IMR-90 (cell line): ENCODE measurements around the gene COL5A3. TPM values are rescaled to one million over a fixed set of nuclear protein-coding genes. Genes with fewer than 3 reads are reported as not detected.

Source experiments
- ATAC-seq: fragments of 200-7000 bp; cut with Tn5 transposase; 2 replicates; pipeline ENCODE4 v1.9.1; 2020; ENCODE audit warnings: low read depth, mild to moderate bottlenecking, moderate library complexity
- BruUV-seq: library from RNA; stranded (reverse); fragments of 400-500 nt; replicated peaks from 2 replicates; lab custom pipeline; 2021; lab: Mats Ljungman, UMichigan
- CTCF ChIA-PET: fragments of 300-600 bp; formaldehyde crosslinking; extraction: SDS; loops from one replicate; lab custom pipeline; 2021; ENCODE audit warnings: antibody characterized with exemption; lab: Yijun Ruan, JAX
- POLR2A ChIA-PET: fragments of 300-600 bp; sonication (Branson Sonifier 250); formaldehyde crosslinking; loops from one replicate; lab custom pipeline; 2022; ENCODE audit warnings: antibody characterized with exemption; ENCODE audit not compliant: unreplicated experiment; lab: Charles Lee
- DNase-seq: peaks from one replicate; pipeline ENCODE4 v3.0.0; 2013
- H2AFZ ChIP-seq: replicated peaks from 2 replicates; pipeline ENCODE3; 2013; ENCODE audit warnings: low read length, mild to moderate bottlenecking; ENCODE audit not compliant: poor library complexity
- H2AK5ac ChIP-seq: 2 replicates; pipeline ENCODE4 v1.6.1; 2013; ENCODE audit warnings: low read depth, low read length, inconsistent platforms
- H2AK9ac ChIP-seq: replicated peaks from 2 replicates; pipeline ENCODE3; 2013; ENCODE audit warnings: mild to moderate bottlenecking, low read depth, low read length, moderate library complexity; ENCODE audit not compliant: poor library complexity
- H2BK120ac ChIP-seq: 2 replicates; pipeline ENCODE4 v1.6.1; 2013; ENCODE audit warnings: low read depth, low read length, inconsistent platforms
- H2BK15ac ChIP-seq: 3 replicates; pipeline ENCODE4 v1.6.1; 2013; ENCODE audit warnings: low read depth, low read length, inconsistent platforms
- H2BK20ac ChIP-seq: 2 replicates; pipeline ENCODE4 v1.6.1; 2013; ENCODE audit warnings: low read depth, mild to moderate bottlenecking, inconsistent platforms, low read length, moderate library complexity
- H2BK5ac ChIP-seq: 2 replicates; pipeline ENCODE4 v1.6.1; 2013; ENCODE audit warnings: mild to moderate bottlenecking, low read depth, low read length, inconsistent platforms; ENCODE audit not compliant: poor library complexity, severe bottlenecking
- H3K14ac ChIP-seq: replicated peaks from 2 replicates; pipeline ENCODE4 v1.6.1; 2013; ENCODE audit warnings: low read depth, low read length, inconsistent platforms
- H3K18ac ChIP-seq: 2 replicates; pipeline ENCODE4 v1.6.1; 2013; ENCODE audit warnings: low read depth, low read length, control low read depth
- H3K23ac ChIP-seq: 2 replicates; pipeline ENCODE4 v1.6.1; 2013; ENCODE audit warnings: low read depth, low read length, inconsistent platforms
- H3K27ac ChIP-seq: 2 replicates; pipeline ENCODE4 v1.5.1; 2013; ENCODE audit warnings: mild to moderate bottlenecking, control low read depth, low read length; ENCODE audit not compliant: insufficient read depth
- H3K27me3 ChIP-seq: 2 replicates; pipeline ENCODE4 v1.6.1; 2013; ENCODE audit warnings: low read length; ENCODE audit not compliant: control insufficient read depth, insufficient read depth
- H3K36me3 ChIP-seq: 2 replicates; pipeline ENCODE4 v1.6.1; 2013; ENCODE audit warnings: low read length, mixed read lengths; ENCODE audit not compliant: control insufficient read depth, insufficient read depth
- H3K4ac ChIP-seq: 2 replicates; pipeline ENCODE4 v1.6.1; 2013; ENCODE audit warnings: low read depth, low read length, inconsistent platforms
- H3K4me1 ChIP-seq: 2 replicates; pipeline ENCODE4 v1.6.1; 2013; ENCODE audit warnings: low read length, mixed read lengths; ENCODE audit not compliant: control insufficient read depth, insufficient read depth
- H3K4me2 ChIP-seq: 2 replicates; pipeline ENCODE4 v1.6.1; 2013; ENCODE audit warnings: low read depth, mild to moderate bottlenecking, control low read depth, low read length, moderate library complexity
- H3K4me3 ChIP-seq: 2 replicates; pipeline ENCODE4 v1.5.1; 2013; ENCODE audit warnings: low read depth, mild to moderate bottlenecking, control low read depth, low read length, moderate library complexity; ENCODE audit not compliant: insufficient read depth
- H3K56ac ChIP-seq: 2 replicates; pipeline ENCODE4 v1.6.1; 2013; ENCODE audit warnings: low read length, inconsistent platforms; ENCODE audit not compliant: insufficient read depth; ENCODE audit errors: extremely low read depth
- H3K79me1 ChIP-seq, 2 experiments: 2 replicates each; pipeline ENCODE4 v1.6.1; 2013; ENCODE audit warnings: low read length in 2 of 2, inconsistent platforms in 1 of 2, low read depth in 1 of 2
- H3K9ac ChIP-seq: 2 replicates; pipeline ENCODE4 v1.6.1; 2013; ENCODE audit warnings: low read depth, low read length, control low read depth
- H3K9me1 ChIP-seq: 2 replicates; pipeline ENCODE4 v1.6.1; 2013; ENCODE audit warnings: low read length, inconsistent platforms; ENCODE audit not compliant: insufficient read depth
- H3K9me3 ChIP-seq: 2 replicates; pipeline ENCODE4 v1.6.1; 2013; ENCODE audit warnings: low read length; ENCODE audit not compliant: control insufficient read depth, insufficient read depth
- H4K20me1 ChIP-seq: 2 replicates; pipeline ENCODE4 v1.6.1; 2013; ENCODE audit warnings: low read length, inconsistent platforms; ENCODE audit not compliant: insufficient read depth
- H4K5ac ChIP-seq: 2 replicates; pipeline ENCODE4 v1.6.1; 2013; ENCODE audit warnings: mild to moderate bottlenecking, low read depth, low read length, control low read depth
- H4K8ac ChIP-seq, 2 experiments: 2 replicates each; pipeline ENCODE4 v1.6.1; 2013; ENCODE audit warnings: low read depth in 2 of 2, low read length in 2 of 2, control low read depth in 1 of 2, inconsistent platforms in 1 of 2
- H4K91ac ChIP-seq: 2 replicates; pipeline ENCODE4 v1.6.1; 2013; ENCODE audit warnings: low read depth, low read length, inconsistent platforms; ENCODE audit not compliant: insufficient read depth
- BHLHE40 ChIP-seq: fragments of 150-350 bp; IDR thresholded peaks from 2 replicates; pipeline ENCODE4 v1.6.1; 2016; ENCODE audit warnings: mild to moderate bottlenecking, low read depth, low read length
- CEBPB ChIP-seq: IDR thresholded peaks from 2 replicates; pipeline ENCODE4 v1.6.1; 2012; ENCODE audit warnings: low read depth, low read length, improper control_type of control experiment
- CHD1 ChIP-seq: IDR thresholded peaks from 2 replicates; pipeline ENCODE4 v1.6.1; 2012; ENCODE audit warnings: low read depth, low read length, improper control_type of control experiment
- FOS ChIP-seq: fragments of 150-350 bp; IDR thresholded peaks from 2 replicates; pipeline ENCODE4 v1.6.1; 2016; ENCODE audit warnings: low read depth, low read length
- MAFK ChIP-seq: IDR thresholded peaks from 2 replicates; pipeline ENCODE4 v1.6.1; 2012; ENCODE audit warnings: low read depth, low read length, improper control_type of control experiment
- MAZ ChIP-seq: IDR thresholded peaks from 2 replicates; pipeline ENCODE4 v1.6.1; 2012; ENCODE audit warnings: low read depth, mild to moderate bottlenecking, low read length, improper control_type of control experiment, moderate library complexity, borderline replicate concordance
- MXI1 ChIP-seq: IDR thresholded peaks from 2 replicates; pipeline ENCODE4 v1.6.1; 2012; ENCODE audit warnings: low read depth, mild to moderate bottlenecking, low read length, moderate library complexity, borderline replicate concordance
- NFE2L2 ChIP-seq: fragments of 150-350 bp; IDR thresholded peaks from 2 replicates; pipeline ENCODE4 v1.6.1; 2016; ENCODE audit warnings: low read depth, mild to moderate bottlenecking, low read length
- POLR2A ChIP-seq: IDR thresholded peaks from 2 replicates; pipeline ENCODE4 v1.6.1; 2012; ENCODE audit warnings: mild to moderate bottlenecking, low read depth, low read length
- RAD21 ChIP-seq: IDR thresholded peaks from 2 replicates; pipeline ENCODE4 v1.6.1; 2012; ENCODE audit warnings: low read length, improper control_type of control experiment
- RCOR1 ChIP-seq: IDR thresholded peaks from 2 replicates; pipeline ENCODE4 v1.6.1; 2012; ENCODE audit warnings: mild to moderate bottlenecking, low read length, improper control_type of control experiment; ENCODE audit not compliant: insufficient replicate concordance
- RFX5 ChIP-seq: IDR thresholded peaks from 2 replicates; pipeline ENCODE4 v1.8.0; 2012; ENCODE audit warnings: low read depth, mild to moderate bottlenecking, low read length, moderate library complexity
- SMC3 ChIP-seq: fragments of 150-350 bp; IDR thresholded peaks from 2 replicates; pipeline ENCODE4 v1.6.1; 2016; ENCODE audit warnings: low read depth, mild to moderate bottlenecking, antibody characterized with exemption, low read length, moderate library complexity
- WGBS, 2 experiments: methylation state at CpG; one replicate each; pipeline versions ENCODE4 v1.1.5 to v1.1.7; 2013; ENCODE audit warnings: missing lambda C conversion rate in 2 of 2; ENCODE audit not compliant: insufficient read length in 1 of 2; ENCODE audit errors: extremely low coverage in 2 of 2; 5-methylcytosine and 5-hydroxymethylcytosine counted together
- dilution Hi-C: fragments of 300-500 bp; cut with HindIII; formaldehyde crosslinking; loops from one replicate; pipeline ENCODE4 v1.14.3; 2018; ENCODE audit warnings: low sequenced_read_pairs; ENCODE audit not compliant: unreplicated experiment
- in situ Hi-C: fragments of 300-500 bp; cut with MboI; formaldehyde crosslinking; loops from 3 replicates; pipeline ENCODE4 v1.14.3; 2019; ENCODE audit warnings: low sequenced_read_pairs, inconsistent platforms, mixed read lengths
- intact Hi-C: fragments of 100-400 bp; cut with micrococcal nuclease; formaldehyde crosslinking; loops from 2 replicates; pipeline ENCODE4 v1.10.0; 2022
- polyA plus RNA-seq, 3 experiments: library from polyadenylated mRNA; depleted of rRNA; stranded (reverse); fragments of >200 nt; gene quantifications; 2 replicates each; pipeline ENCODE4 v1.2.3, GENCODE V29; 2012; ENCODE audit warnings: low replicate concordance in 1 of 3
- total RNA-seq: library from RNA; depleted of rRNA; stranded (reverse); fragments of >200 nt; gene quantifications from 2 replicates; pipeline ENCODE4 v1.2.3, GENCODE V29; 2012
- TF ChIP-seq, protein P1 (sequence below): fragments of 150-350 bp; IDR thresholded peaks from 2 replicates; pipeline ENCODE4 v1.6.1; 2016; ENCODE audit warnings: low read depth, mild to moderate bottlenecking, low read length, moderate library complexity, borderline replicate concordance
- TF ChIP-seq, protein P2 (sequence below): conservative IDR thresholded peaks from 2 replicates; pipeline ENCODE4 v1.5.1; 2012; ENCODE audit warnings: mild to moderate bottlenecking, low read depth, low read length, improper control_type of control experiment
- TF ChIP-seq, protein P3 (sequence below): fragments of 150-350 bp; IDR thresholded peaks from 2 replicates; pipeline ENCODE4 v1.6.1; 2017; ENCODE audit warnings: mild to moderate bottlenecking, antibody characterized with exemption, low read length, low read depth

COL5A3 gene
- total and polyA plus RNA-seq, 2 of the 4 experiments (the other 2 are of a cell fraction), result 0.54 to 1.5 TPM

DNA sequence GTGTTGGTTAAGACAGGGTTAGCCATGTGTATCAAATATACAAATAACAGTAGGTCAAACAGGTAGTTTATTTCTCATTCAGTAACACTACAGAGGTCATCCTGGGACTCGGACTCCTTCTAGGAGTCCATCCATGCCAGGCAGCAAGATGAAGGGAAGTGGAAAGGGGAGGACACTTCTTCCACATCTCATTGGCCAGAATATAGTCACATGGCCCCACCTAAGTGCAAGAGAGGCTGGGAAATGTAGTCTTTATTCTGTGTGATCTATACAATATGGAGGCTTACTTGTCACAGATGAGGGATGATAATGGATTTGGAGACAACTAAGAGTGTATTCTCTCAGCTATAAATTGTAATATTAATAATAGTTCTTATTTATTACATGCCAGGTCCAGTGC lies 34.1 kb upstream of the COL5A3 start:
- Histone ChIP-seq H2AFZ (no peak overlapping the region), H4K91ac (no peak overlapping the region), H4K20me1 (no peaks in the 10 kb centered on the region), H3K4me2 (no peak overlapping the region), H2BK120ac (no peak overlapping the region), H3K4me1 (no peaks in the 10 kb centered on the region), H4K5ac (no peak overlapping the region), H3K79me1 (no peaks in the 10 kb centered on the region), H3K27me3 (peaks cover 3% of the 10 kb centered on the region), H3K36me3 (no peaks in the 10 kb centered on the region), H3K14ac (no peak overlapping the region), H2AK5ac (no peak overlapping the region), H2AK9ac (no peak overlapping the region), H2BK15ac (no peak overlapping the region), H3K9ac (no peak overlapping the region), H3K56ac (no peak overlapping the region), H3K9me3 (peaks cover 53% of the 10 kb centered on the region), H3K18ac (no peak overlapping the region), H2BK5ac (no peak overlapping the region), H3K9me1 (no peaks in the 10 kb centered on the region), H3K4me3 (no peak overlapping the region), H3K23ac (no peak overlapping the region), H3K27ac (no peak overlapping the region), H3K4ac (no peak overlapping the region), H2BK20ac (no peak overlapping the region), H4K8ac (no peak overlapping the region)
- in situ Hi-C loops, result no loop called here
- WGBS, 2 experiments, result no CpG with 5 or more reads among the region's 1 CpG
- no peak for TF ChIP-seq CHD1
- TF ChIP-seq, protein P1, sequence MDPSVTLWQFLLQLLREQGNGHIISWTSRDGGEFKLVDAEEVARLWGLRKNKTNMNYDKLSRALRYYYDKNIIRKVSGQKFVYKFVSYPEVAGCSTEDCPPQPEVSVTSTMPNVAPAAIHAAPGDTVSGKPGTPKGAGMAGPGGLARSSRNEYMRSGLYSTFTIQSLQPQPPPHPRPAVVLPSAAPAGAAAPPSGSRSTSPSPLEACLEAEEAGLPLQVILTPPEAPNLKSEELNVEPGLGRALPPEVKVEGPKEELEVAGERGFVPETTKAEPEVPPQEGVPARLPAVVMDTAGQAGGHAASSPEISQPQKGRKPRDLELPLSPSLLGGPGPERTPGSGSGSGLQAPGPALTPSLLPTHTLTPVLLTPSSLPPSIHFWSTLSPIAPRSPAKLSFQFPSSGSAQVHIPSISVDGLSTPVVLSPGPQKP, result no peak
- no peak for TF ChIP-seq MAFK
- no peak for TF ChIP-seq POLR2A
- TF ChIP-seq, protein P2, sequence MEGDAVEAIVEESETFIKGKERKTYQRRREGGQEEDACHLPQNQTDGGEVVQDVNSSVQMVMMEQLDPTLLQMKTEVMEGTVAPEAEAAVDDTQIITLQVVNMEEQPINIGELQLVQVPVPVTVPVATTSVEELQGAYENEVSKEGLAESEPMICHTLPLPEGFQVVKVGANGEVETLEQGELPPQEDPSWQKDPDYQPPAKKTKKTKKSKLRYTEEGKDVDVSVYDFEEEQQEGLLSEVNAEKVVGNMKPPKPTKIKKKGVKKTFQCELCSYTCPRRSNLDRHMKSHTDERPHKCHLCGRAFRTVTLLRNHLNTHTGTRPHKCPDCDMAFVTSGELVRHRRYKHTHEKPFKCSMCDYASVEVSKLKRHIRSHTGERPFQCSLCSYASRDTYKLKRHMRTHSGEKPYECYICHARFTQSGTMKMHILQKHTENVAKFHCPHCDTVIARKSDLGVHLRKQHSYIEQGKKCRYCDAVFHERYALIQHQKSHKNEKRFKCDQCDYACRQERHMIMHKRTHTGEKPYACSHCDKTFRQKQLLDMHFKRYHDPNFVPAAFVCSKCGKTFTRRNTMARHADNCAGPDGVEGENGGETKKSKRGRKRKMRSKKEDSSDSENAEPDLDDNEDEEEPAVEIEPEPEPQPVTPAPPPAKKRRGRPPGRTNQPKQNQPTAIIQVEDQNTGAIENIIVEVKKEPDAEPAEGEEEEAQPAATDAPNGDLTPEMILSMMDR, result no peak
- no peak for TF ChIP-seq SMC3
- TF ChIP-seq MXI1, result no peak
- no peak for TF ChIP-seq FOS
- no peak for TF ChIP-seq NFE2L2
- TF ChIP-seq RFX5, result no peak
- TF ChIP-seq RAD21, result no peak
- TF ChIP-seq RCOR1, result no peak
- TF ChIP-seq CEBPB, result no peak
- no peak for TF ChIP-seq MAZ
- no peak for TF ChIP-seq BHLHE40
- TF ChIP-seq, protein P3, sequence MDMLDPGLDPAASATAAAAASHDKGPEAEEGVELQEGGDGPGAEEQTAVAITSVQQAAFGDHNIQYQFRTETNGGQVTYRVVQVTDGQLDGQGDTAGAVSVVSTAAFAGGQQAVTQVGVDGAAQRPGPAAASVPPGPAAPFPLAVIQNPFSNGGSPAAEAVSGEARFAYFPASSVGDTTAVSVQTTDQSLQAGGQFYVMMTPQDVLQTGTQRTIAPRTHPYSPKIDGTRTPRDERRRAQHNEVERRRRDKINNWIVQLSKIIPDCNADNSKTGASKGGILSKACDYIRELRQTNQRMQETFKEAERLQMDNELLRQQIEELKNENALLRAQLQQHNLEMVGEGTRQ, result no peak
- intact Hi-C loops, result no loop called here
- dilution Hi-C loops, result no loop called here
- CTCF ChIA-PET, result no interaction called here
- no peak for ATAC-seq
- DNase-seq, result no peak
- POLR2A ChIA-PET, result no interaction called here
- no TSS peak for BruUV-seq
